Colonic mucosa (tissue), 4 donors: ENCODE results near the gene IL26. TPM values are rescaled to one million over a fixed set of nuclear protein-coding genes. Genes with fewer than 3 reads are reported as not detected.
A peak's percentile ranks its signal among the peaks of the same experiment; 100 is the strongest.

Experiments
- DNase-seq: peaks from one replicate; pipeline ENCODE4 v3.0.0-alpha.2; 2020
- H3K27ac ChIP-seq: fragments of 200-600 bp; one replicate; pipeline ENCODE4 v1.8.0; 2021
- H3K27me3 ChIP-seq: fragments of 200-600 bp; one replicate; pipeline ENCODE4 v1.8.0; 2021
- H3K36me3 ChIP-seq: fragments of 200-600 bp; one replicate; pipeline ENCODE4 v1.8.0; 2021
- H3K4me1 ChIP-seq: fragments of 200-600 bp; one replicate; pipeline ENCODE4 v1.8.0; 2021; ENCODE audit warnings: mild to moderate bottlenecking
- H3K4me3 ChIP-seq: fragments of 200-600 bp; one replicate; pipeline ENCODE4 v1.8.0; 2021
- H3K9ac ChIP-seq, 2 donors: one replicate each; pipeline ENCODE4 v1.7.0; 2013; ENCODE audit warnings: control low read depth in 2 of 2, low read depth in 2 of 2, low read length in 2 of 2
- H3K9me3 ChIP-seq: fragments of 200-600 bp; one replicate; pipeline ENCODE4 v1.8.0; 2021
- CTCF ChIP-seq: fragments of 200-600 bp; IDR thresholded peaks from one replicate; pipeline ENCODE4 v1.8.0; 2022; ENCODE audit warnings: antibody characterized with exemption, mild to moderate bottlenecking
- intact Hi-C: fragments of 100-400 bp; cut with DNase I; formaldehyde crosslinking; loops from one replicate; pipeline ENCODE4 v1.14.1; 2022
- total RNA-seq, 2 donors: library from RNA; stranded (reverse); fragmentation: NEBNext Ultra II Directional in 1 of 2; extraction: Animal tissue kit (Norgen Biotek cat#: 25700) in 1 of 2; gene quantifications; one replicate each; pipeline ENCODE4 v1.2.1, GENCODE V29; 2021
- donor health status: healthy.
- donor health status: DM: no; HTN: no; CAD: no.
- donor health status: DM: no; HTN: no; CAD: no.

The IL26 gene
- total RNA-seq, 2 donors from 2014 or later = not detected

GRCh38 chr12:68236421-68237059 lies 10.9 kb upstream of the IL26 start:
- no peak for DNase-seq
- Histone ChIP-seq H3K4me3 (peak overlapping the region; percentile 19), H3K36me3 (no peaks in the 10 kb centered on the region), H3K27ac (no peak overlapping the region), H3K9me3 (no peaks in the 10 kb centered on the region), H3K27me3 (no peaks in the 10 kb centered on the region), H3K4me1 (no peaks in the 10 kb centered on the region), H3K9ac (peak overlapping the region in 1 of 2 donors; percentile 18)
- intact Hi-C loops = no loop called here
- no peak for TF ChIP-seq CTCF

- TF ChIP-seq CTCF = no peak
- no peaks in the 10 kb centered on the region for H3K27me3 ChIP-seq
Observed at GRCh38 chr12:68235576-68235975, 10.0 kb upstream of the IL26 start.

GRCh38 chr12:68234140-68234539 lies 8.5 kb upstream of the IL26 start:
- Histone ChIP-seq H3K27ac (no peak overlapping the region), H3K4me3 (no peak overlapping the region), H3K36me3 (no peaks in the 10 kb centered on the region), H3K9me3 (no peaks in the 10 kb centered on the region), H3K9ac (no peak overlapping the region), H3K27me3 (no peaks in the 10 kb centered on the region), H3K4me1 (no peaks in the 10 kb centered on the region)
- no peak for DNase-seq
- intact Hi-C loops = no loop called here
- no peak for TF ChIP-seq CTCF

More at GRCh38 chr12:68235576-68235975, 10.0 kb upstream of the IL26 start:
- H3K9me3 ChIP-seq = no peaks in the 10 kb centered on the region
- no peak overlapping the region for H3K27ac ChIP-seq
- intact Hi-C loops = no loop called here
- H3K4me1 ChIP-seq = no peaks in the 10 kb centered on the region
- no peak for DNase-seq
- no peak overlapping the region for H3K4me3 ChIP-seq
- H3K36me3 ChIP-seq = no peaks in the 10 kb centered on the region
- no peak overlapping the region for H3K9ac ChIP-seq

- intact Hi-C loops = no loop called here
- H3K36me3 ChIP-seq = no peaks in the 10 kb centered on the region
- H3K27ac ChIP-seq = no peak overlapping the region
Observed at GRCh38 chr12:68233498-68233897, 7.9 kb upstream of the IL26 start.

GRCh38 chr12:68231691-68232090 lies 6.1 kb upstream of the IL26 start:
- H3K9ac ChIP-seq = no peak overlapping the region
- no peaks in the 10 kb centered on the region for H3K4me1 ChIP-seq
- H3K9me3 ChIP-seq = no peaks in the 10 kb centered on the region
- no peak for DNase-seq
- TF ChIP-seq CTCF = no peak
- H3K27me3 ChIP-seq = no peaks in the 10 kb centered on the region
- no peak overlapping the region for H3K4me3 ChIP-seq
- H3K36me3 ChIP-seq = no peaks in the 10 kb centered on the region
- intact Hi-C loops = no loop called here
- H3K27ac ChIP-seq = no peak overlapping the region

More at GRCh38 chr12:68233498-68233897, 7.9 kb upstream of the IL26 start:
- Histone ChIP-seq H3K4me1 (no peaks in the 10 kb centered on the region), H3K27me3 (no peaks in the 10 kb centered on the region), H3K9me3 (no peaks in the 10 kb centered on the region), H3K4me3 (no peak overlapping the region), H3K9ac (no peak overlapping the region)
- no peak for TF ChIP-seq CTCF
- no peak for DNase-seq
